Measurements from ENCODE around the gene PLXNB3. TPM values are rescaled to one million over a fixed set of nuclear protein-coding genes. Genes with fewer than 3 reads are reported as not detected.

The PLXNB3 gene
- total and polyA plus RNA-seq, 2 experiments from 2014 or later: 0.70 to 4.1 TPM

- H3K79me2 ChIP-seq (replicated peaks; ENCODE audit: insufficient read depth): peaks cover 36% of the 10 kb centered on the region
- peak within 1 kb of the TSS; percentile 94 for H3K27ac Mint-ChIP-seq
Measured at GRCh38 chrX:153794018-153794896, 30.2 kb downstream of the PLXNB3 start, which contains the start of the genes IDH3G and SSR4. Gene IDH3G, minus strand, starts transcription at chrX:153794375. Its CDS starts 49 bp downstream, at chrX:153794326. Gene SSR4, plus strand, starts transcription at chrX:153794668. Its CDS starts 20 bp downstream, at chrX:153794688.

DNA sequence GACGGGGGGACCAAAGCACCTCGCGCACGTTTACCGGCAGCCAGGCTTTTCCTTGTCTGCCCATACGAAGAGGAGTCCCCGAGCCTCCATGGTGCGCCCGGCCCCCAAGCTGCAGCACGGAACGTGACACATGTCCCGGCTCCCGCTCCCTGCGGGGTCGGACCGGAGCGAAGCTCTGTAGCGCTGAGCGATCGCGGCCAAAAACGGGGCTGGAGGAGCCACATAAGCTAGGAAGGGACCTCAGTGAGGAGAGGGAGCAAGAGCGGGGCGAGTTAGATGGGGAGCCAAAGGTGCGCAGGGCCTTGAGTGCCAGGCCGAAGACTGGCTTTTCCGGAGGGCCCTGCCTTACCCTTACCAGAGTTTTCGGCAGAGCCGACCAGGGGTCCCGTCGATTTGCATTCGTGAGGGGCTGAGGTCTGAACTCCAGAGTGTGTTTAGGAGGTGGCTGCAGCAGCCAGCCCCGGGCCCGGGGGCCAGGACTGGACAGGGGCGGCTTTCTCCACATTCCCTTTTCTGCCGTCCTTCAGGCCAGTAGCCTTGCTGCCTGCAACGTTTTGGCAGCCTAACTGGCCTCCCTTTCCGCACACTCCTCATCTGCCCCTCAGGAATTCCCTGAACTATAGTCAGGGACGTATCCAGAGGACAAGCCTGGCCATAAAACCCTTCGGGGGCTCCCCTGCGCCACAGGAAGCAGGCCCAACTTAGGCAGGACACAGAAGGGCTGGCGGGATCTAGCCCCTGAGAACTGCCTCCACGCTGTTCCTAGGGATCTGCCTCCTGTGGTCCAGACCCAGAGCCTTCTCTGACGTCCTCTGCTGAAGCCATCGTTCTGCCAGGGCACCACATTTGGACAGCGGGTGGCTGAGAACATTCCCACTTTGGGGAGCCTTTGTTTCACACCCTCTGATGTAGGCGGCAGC is 31.1 kb downstream of the PLXNB3 start:
- Mint-ChIP-seq H3K27me3 (ENCODE audit: insufficient read depth, low read depth, poor library complexity) (peaks cover 8% of the 10 kb centered on the region), H3K4me1 (peaks cover 17% of the 10 kb centered on the region), H3K4me3 (peak overlapping the region; percentile 92), H3K36me3 (ENCODE audit: low read depth) (peaks cover 25% of the 10 kb centered on the region), H3K27ac (peak overlapping the region; percentile 11; the same call in 1 of the 2 replicates), H3K9me3 (no peaks in the 10 kb centered on the region)
- H3K79me2 ChIP-seq (replicated peaks; ENCODE audit: insufficient read depth): peaks cover 36% of the 10 kb centered on the region
- H3K4me2 ChIP-seq: peak overlapping the region; percentile 84
- H4K20me1 ChIP-seq (replicated peaks; ENCODE audit: insufficient read depth): 0 out of 2 replicates have a peak, but pooled peaks cover 3% of the 10 kb centered on the region
- TF ChIP-seq, protein P1, sequence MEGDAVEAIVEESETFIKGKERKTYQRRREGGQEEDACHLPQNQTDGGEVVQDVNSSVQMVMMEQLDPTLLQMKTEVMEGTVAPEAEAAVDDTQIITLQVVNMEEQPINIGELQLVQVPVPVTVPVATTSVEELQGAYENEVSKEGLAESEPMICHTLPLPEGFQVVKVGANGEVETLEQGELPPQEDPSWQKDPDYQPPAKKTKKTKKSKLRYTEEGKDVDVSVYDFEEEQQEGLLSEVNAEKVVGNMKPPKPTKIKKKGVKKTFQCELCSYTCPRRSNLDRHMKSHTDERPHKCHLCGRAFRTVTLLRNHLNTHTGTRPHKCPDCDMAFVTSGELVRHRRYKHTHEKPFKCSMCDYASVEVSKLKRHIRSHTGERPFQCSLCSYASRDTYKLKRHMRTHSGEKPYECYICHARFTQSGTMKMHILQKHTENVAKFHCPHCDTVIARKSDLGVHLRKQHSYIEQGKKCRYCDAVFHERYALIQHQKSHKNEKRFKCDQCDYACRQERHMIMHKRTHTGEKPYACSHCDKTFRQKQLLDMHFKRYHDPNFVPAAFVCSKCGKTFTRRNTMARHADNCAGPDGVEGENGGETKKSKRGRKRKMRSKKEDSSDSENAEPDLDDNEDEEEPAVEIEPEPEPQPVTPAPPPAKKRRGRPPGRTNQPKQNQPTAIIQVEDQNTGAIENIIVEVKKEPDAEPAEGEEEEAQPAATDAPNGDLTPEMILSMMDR (conservative IDR thresholded peaks at IDR 0.05; ENCODE audit: low read depth in 2 of 2): no peak
- TF ChIP-seq CREB1 (CRISPR knock-in tag; IDR thresholded peaks at IDR 0.05; ENCODE audit: low read depth) (no peak), NANOG (IDR thresholded peaks at IDR 0.05; ENCODE audit: borderline replicate concordance) (no peak), EZH2phosphoT487 (IDR thresholded peaks at IDR 0.05; ENCODE audit: unreplicated experiment) (no peak), JUNB (IDR thresholded peaks at IDR 0.05; ENCODE audit: unreplicated experiment) (no peak), POLR2AphosphoS5 (IDR thresholded peaks at IDR 0.05; ENCODE audit: low read depth) (no peak), ZNF114 (CRISPR knock-in tag; IDR thresholded peaks at IDR 0.05) (no peak)
- DNase-seq (ENCODE audit: low spot score): no peak
- no peak overlapping the region for H3K27ac ChIP-seq (ENCODE audit: low read depth)
- no peak overlapping the region for H2AFZ ChIP-seq
- no peaks in the 10 kb centered on the region for H3F3A ChIP-seq (replicated peaks; ENCODE audit: low read depth)
- peak overlapping the region; percentile 77 for H3K4me3 ChIP-seq
- no peaks in the 10 kb centered on the region for H3K27me3 ChIP-seq (ENCODE audit: insufficient read depth)
- no peaks in the 10 kb centered on the region for H3K36me3 ChIP-seq (ENCODE audit: insufficient read depth)
- peak; percentile 6 for ATAC-seq
- no peaks in the 10 kb centered on the region for H3K9me2 ChIP-seq (ENCODE audit: insufficient read depth)
- H3K4me1 ChIP-seq (ENCODE audit: insufficient read depth): no peaks in the 10 kb centered on the region

More at GRCh38 chrX:153794018-153794896, 30.2 kb downstream of the PLXNB3 start, which contains the start of the genes IDH3G and SSR4:
- Histone ChIP-seq H3F3A (replicated peaks; ENCODE audit: low read depth) (no peaks in the 10 kb centered on the region), H3K27me3 (ENCODE audit: insufficient read depth) (no peaks in the 10 kb centered on the region), H4K20me1 (replicated peaks; ENCODE audit: insufficient read depth) (0 out of 2 replicates have a peak, but pooled peaks cover 3% of the 10 kb centered on the region), H2AFZ (no peak within 1 kb of the TSS), H3K36me3 (ENCODE audit: insufficient read depth) (no peaks in the 10 kb centered on the region), H3K4me3 (peak within 1 kb of the TSS; percentile 77), H3K4me2 (peak within 1 kb of the TSS; percentile 95), H3K9me2 (ENCODE audit: insufficient read depth) (no peaks in the 10 kb centered on the region), H3K4me1 (ENCODE audit: insufficient read depth) (no peaks in the 10 kb centered on the region), H3K27ac (ENCODE audit: low read depth) (no peak within 1 kb of the TSS)
- Mint-ChIP-seq H3K27me3 (ENCODE audit: insufficient read depth, low read depth, poor library complexity) (peaks cover 4% of the 10 kb centered on the region), H3K36me3 (ENCODE audit: low read depth) (peaks cover 25% of the 10 kb centered on the region), H3K4me3 (peak within 1 kb of the TSS; percentile 92), H3K9me3 (no peaks in the 10 kb centered on the region), H3K4me1 (peaks cover 17% of the 10 kb centered on the region)
- DNase-seq (ENCODE audit: low spot score): peak; percentile 90
- TF ChIP-seq ZNF114 (CRISPR knock-in tag; IDR thresholded peaks at IDR 0.05): no peak
- TF ChIP-seq EZH2 (IDR thresholded peaks at IDR 0.05; ENCODE audit: low read depth, unreplicated experiment): no peak
- peak; percentile 63; the same call in 1 of the 2 replicates for TF ChIP-seq POLR2AphosphoS5 (IDR thresholded peaks at IDR 0.05; ENCODE audit: low read depth)
- peak; percentile 90 for TF ChIP-seq CREB1 (CRISPR knock-in tag; IDR thresholded peaks at IDR 0.05; ENCODE audit: low read depth)
- TF ChIP-seq, protein P2, sequence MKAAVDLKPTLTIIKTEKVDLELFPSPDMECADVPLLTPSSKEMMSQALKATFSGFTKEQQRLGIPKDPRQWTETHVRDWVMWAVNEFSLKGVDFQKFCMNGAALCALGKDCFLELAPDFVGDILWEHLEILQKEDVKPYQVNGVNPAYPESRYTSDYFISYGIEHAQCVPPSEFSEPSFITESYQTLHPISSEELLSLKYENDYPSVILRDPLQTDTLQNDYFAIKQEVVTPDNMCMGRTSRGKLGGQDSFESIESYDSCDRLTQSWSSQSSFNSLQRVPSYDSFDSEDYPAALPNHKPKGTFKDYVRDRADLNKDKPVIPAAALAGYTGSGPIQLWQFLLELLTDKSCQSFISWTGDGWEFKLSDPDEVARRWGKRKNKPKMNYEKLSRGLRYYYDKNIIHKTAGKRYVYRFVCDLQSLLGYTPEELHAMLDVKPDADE (IDR thresholded peaks at IDR 0.05): peak; percentile 48; the same call in 1 of the 2 replicates
- TF ChIP-seq, protein P1 (conservative IDR thresholded peaks at IDR 0.05; ENCODE audit: low read depth in 2 of 2): peak in 1 of 2 experiments; percentile 19; a peak in 1 of 4 replicates
- peak; percentile 86 for ATAC-seq

Data from GM23338 (cell line).